ENCODE measurements around the gene ST8SIA6. TPM values are rescaled to one million over a fixed set of nuclear protein-coding genes. Genes with fewer than 3 reads are reported as not detected.

The ST8SIA6 gene
- polyA plus RNA-seq, 2 of the 4 experiments (the other 2 are of a cell fraction) = 0.16 to 0.25 TPM

DNA sequence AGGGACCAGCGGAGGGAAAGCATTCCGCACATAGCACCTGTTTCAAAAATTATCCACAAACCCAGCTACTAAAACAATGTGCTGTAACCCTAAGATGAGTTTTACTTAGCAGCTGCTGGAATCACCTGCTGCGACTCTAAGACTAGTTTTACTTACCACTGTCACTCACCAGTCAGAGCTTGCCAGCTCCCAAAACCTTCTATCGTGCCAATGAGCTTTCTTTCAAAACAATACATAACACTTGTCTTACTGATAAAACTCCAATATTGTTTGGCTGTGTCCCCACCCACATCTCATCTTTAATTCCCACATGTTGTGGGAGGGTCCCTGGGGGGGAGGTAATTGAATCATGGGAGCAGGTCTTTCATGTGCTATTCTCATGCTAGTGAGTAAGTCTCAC is 18.4 kb downstream of the ST8SIA6 start:
- ChIA-PET POLR2A (no interaction called here), CTCF (no interaction called here)
- H3K4me2 ChIP-seq = no peak overlapping the region
- DNase-seq (ENCODE audit: low read depth in 1 of 2, low spot score in 1 of 2) (no peak), ATAC-seq (no peak), FAIRE-seq (no peak)
- no peak for TF ChIP-seq MYC (IDR thresholded peaks at IDR 0.05; ENCODE audit: borderline replicate concordance, low read length)
- no peak for TF ChIP-seq PBX3 (IDR thresholded peaks at IDR 0.05)
- no peak for TF ChIP-seq EHF (CRISPR knock-in tag; IDR thresholded peaks at IDR 0.05)
- TF ChIP-seq, protein P1, sequence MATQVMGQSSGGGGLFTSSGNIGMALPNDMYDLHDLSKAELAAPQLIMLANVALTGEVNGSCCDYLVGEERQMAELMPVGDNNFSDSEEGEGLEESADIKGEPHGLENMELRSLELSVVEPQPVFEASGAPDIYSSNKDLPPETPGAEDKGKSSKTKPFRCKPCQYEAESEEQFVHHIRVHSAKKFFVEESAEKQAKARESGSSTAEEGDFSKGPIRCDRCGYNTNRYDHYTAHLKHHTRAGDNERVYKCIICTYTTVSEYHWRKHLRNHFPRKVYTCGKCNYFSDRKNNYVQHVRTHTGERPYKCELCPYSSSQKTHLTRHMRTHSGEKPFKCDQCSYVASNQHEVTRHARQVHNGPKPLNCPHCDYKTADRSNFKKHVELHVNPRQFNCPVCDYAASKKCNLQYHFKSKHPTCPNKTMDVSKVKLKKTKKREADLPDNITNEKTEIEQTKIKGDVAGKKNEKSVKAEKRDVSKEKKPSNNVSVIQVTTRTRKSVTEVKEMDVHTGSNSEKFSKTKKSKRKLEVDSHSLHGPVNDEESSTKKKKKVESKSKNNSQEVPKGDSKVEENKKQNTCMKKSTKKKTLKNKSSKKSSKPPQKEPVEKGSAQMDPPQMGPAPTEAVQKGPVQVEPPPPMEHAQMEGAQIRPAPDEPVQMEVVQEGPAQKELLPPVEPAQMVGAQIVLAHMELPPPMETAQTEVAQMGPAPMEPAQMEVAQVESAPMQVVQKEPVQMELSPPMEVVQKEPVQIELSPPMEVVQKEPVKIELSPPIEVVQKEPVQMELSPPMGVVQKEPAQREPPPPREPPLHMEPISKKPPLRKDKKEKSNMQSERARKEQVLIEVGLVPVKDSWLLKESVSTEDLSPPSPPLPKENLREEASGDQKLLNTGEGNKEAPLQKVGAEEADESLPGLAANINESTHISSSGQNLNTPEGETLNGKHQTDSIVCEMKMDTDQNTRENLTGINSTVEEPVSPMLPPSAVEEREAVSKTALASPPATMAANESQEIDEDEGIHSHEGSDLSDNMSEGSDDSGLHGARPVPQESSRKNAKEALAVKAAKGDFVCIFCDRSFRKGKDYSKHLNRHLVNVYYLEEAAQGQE (IDR thresholded peaks at IDR 0.05) = no peak
- TF ChIP-seq EHMT2 (IDR thresholded peaks at IDR 0.05; ENCODE audit: low read depth) = no peak
- TF ChIP-seq NFE2L2 (conservative IDR thresholded peaks at IDR 0.05; ENCODE audit: low read length) = no peak
- TF ChIP-seq KDM1A (IDR thresholded peaks at IDR 0.05; ENCODE audit: low read depth) = no peak
- TF ChIP-seq ESRRA (IDR thresholded peaks at IDR 0.05; ENCODE audit: borderline replicate concordance, low read length) = no peak
- no peak for TF ChIP-seq GATA3 (IDR thresholded peaks at IDR 0.05; ENCODE audit: borderline replicate concordance)
- TF ChIP-seq CBX8 (IDR thresholded peaks at IDR 0.05) = no peak
- no peak for TF ChIP-seq HOXA7 (CRISPR knock-in tag; IDR thresholded peaks at IDR 0.05)
- no peak for TF ChIP-seq JUNB (IDR thresholded peaks at IDR 0.05)
- no peak for TF ChIP-seq SREBF2 (IDR thresholded peaks at IDR 0.05)
- no peak for TF ChIP-seq SMC3 (IDR thresholded peaks at IDR 0.05)
- no peak for TF ChIP-seq RNF2 (IDR thresholded peaks at IDR 0.05; ENCODE audit: borderline replicate concordance, low read depth)
- no peak for TF ChIP-seq CHD4 (IDR thresholded peaks at IDR 0.05; ENCODE audit: borderline replicate concordance)
- no peak for TF ChIP-seq HDAC2 (IDR thresholded peaks at IDR 0.05)
- no peaks in the 10 kb centered on the region for H3K4me1 ChIP-seq
- no peak overlapping the region for H3K27ac ChIP-seq
- H3K9me3 ChIP-seq = no peaks in the 10 kb centered on the region
- 67% methylated on average over 4 of the region's 4 CpGs for WGBS (ENCODE audit: missing lambda C conversion rate)
- no peak overlapping the region for H3K4me3 ChIP-seq

- no peak for ATAC-seq
- POLR2A ChIA-PET = no interaction called here
- H3K4me3 ChIP-seq = no peak overlapping the region
These were observed 19.2 kb downstream of the ST8SIA6 start for GRCh38 chr10:17435187-17435586.

More at GRCh38 chr10:17435187-17435586, 19.2 kb downstream of the ST8SIA6 start:
- no peak overlapping the region for H3K4me2 ChIP-seq
- FAIRE-seq (no peak), DNase-seq (ENCODE audit: low read depth in 1 of 2, low spot score in 1 of 2) (no peak)
- CTCF ChIA-PET = interaction anchor here (1.0 kb wide), 1 partner anchor 591 kb away, joined by 4 read pairs; no protein-coding TSS in a partner anchor
- no peaks in the 10 kb centered on the region for H3K9me3 ChIP-seq
- H3K27ac ChIP-seq = no peak overlapping the region
- no peaks in the 10 kb centered on the region for H3K4me1 ChIP-seq
- TF ChIP-seq, protein P2, sequence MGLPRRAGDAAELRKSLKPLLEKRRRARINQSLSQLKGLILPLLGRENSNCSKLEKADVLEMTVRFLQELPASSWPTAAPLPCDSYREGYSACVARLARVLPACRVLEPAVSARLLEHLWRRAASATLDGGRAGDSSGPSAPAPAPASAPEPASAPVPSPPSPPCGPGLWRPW (IDR thresholded peaks at IDR 0.05) = no peak
- TF ChIP-seq EHF (CRISPR knock-in tag; IDR thresholded peaks at IDR 0.05) (no peak), ESRRA (IDR thresholded peaks at IDR 0.05; ENCODE audit: borderline replicate concordance, low read length) (no peak), JUNB (IDR thresholded peaks at IDR 0.05) (no peak), NFE2L2 (conservative IDR thresholded peaks at IDR 0.05; ENCODE audit: low read length) (no peak), MAX (IDR thresholded peaks at IDR 0.05) (no peak), RARB (CRISPR knock-in tag; IDR thresholded peaks at IDR 0.05) (no peak), FOXS1 (CRISPR knock-in tag; IDR thresholded peaks at IDR 0.05) (no peak), CHD4 (IDR thresholded peaks at IDR 0.05; ENCODE audit: borderline replicate concordance) (no peak), CBX2 (IDR thresholded peaks at IDR 0.05; ENCODE audit: borderline replicate concordance, low read depth) (no peak), HEYL (CRISPR knock-in tag; IDR thresholded peaks at IDR 0.05) (no peak), BHLHE40 (IDR thresholded peaks at IDR 0.05; ENCODE audit: low read depth, low read length) (no peak), ZFP36 (IDR thresholded peaks at IDR 0.05; ENCODE audit: borderline replicate concordance, partially characterized antibody) (no peak), SMC3 (IDR thresholded peaks at IDR 0.05) (no peak), TFCP2L1 (CRISPR knock-in tag; IDR thresholded peaks at IDR 0.05) (no peak), PBX3 (IDR thresholded peaks at IDR 0.05) (no peak), MYC (IDR thresholded peaks at IDR 0.05; ENCODE audit: borderline replicate concordance, low read length) (no peak), JUN (IDR thresholded peaks at IDR 0.05) (no peak)
- TF ChIP-seq, protein P3, sequence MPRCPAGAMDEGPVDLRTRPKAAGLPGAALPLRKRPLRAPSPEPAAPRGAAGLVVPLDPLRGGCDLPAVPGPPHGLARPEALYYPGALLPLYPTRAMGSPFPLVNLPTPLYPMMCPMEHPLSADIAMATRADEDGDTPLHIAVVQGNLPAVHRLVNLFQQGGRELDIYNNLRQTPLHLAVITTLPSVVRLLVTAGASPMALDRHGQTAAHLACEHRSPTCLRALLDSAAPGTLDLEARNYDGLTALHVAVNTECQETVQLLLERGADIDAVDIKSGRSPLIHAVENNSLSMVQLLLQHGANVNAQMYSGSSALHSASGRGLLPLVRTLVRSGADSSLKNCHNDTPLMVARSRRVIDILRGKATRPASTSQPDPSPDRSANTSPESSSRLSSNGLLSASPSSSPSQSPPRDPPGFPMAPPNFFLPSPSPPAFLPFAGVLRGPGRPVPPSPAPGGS (IDR thresholded peaks at IDR 0.05) = no peak
